GM21723 (cell line): ENCODE measurements around the gene SELPLG.
A peak's percentile ranks its signal among the peaks of the same experiment; 100 is the strongest.
"Not testable (repeated sequence)": the region's sequence is repeated elsewhere in the genome, so short reads cannot be mapped to it uniquely, and the experiment has no call there.

Experiments
- ATAC-seq: cut with Tn5 transposase; IDR thresholded peaks from one replicate; pipeline ENCODE4 v1.9.1; 2021; ENCODE audit warnings: mild to moderate bottlenecking, moderate library complexity; ENCODE audit not compliant: unreplicated experiment

SELPLG gene

GRCh38 chr12:108640802-108641445, 7.2 kb upstream of the SELPLG start:
- no peak for ATAC-seq

- ATAC-seq: no peak
Observed at GRCh38 chr12:108638997-108639822, 5.5 kb upstream of the SELPLG start.

- ATAC-seq: no peak
Observed at GRCh38 chr12:108638141-108638827, 4.6 kb upstream of the SELPLG start.

GRCh38 chr12:108637222-108637971, 3.7 kb upstream of the SELPLG start:
- no peak for ATAC-seq

GRCh38 chr12:108635997-108636808, 2.5 kb upstream of the SELPLG start:
- no peak for ATAC-seq

- peak; percentile 58 for ATAC-seq
Observed at GRCh38 chr12:108635201-108635996, 1.7 kb upstream of the SELPLG start.

- no peak for ATAC-seq
Observed at GRCh38 chr12:108634341-108634751, 652 bp upstream of the SELPLG start.

GRCh38 chr12:108633081-108633533, 587 bp downstream of the SELPLG start:
- ATAC-seq: no peak

- not testable (repeated sequence) for ATAC-seq
Observed at GRCh38 chr12:108631261-108631660, 2.4 kb downstream of the SELPLG start.

- no peak for ATAC-seq
Observed at GRCh38 chr12:108630481-108631207, 3.0 kb downstream of the SELPLG start.

GRCh38 chr12:108629824-108630476, 3.7 kb downstream of the SELPLG start:
- no peak for ATAC-seq

- no peak for ATAC-seq
Observed at GRCh38 chr12:108629151-108629550, 4.5 kb downstream of the SELPLG start.

- ATAC-seq: no peak
Observed at GRCh38 chr12:108627134-108627920, 6.4 kb downstream of the SELPLG start.

GRCh38 chr12:108625228-108625627, 8.5 kb downstream of the SELPLG start:
- ATAC-seq: no peak

- ATAC-seq: no peak
Observed at GRCh38 chr12:108623577-108623976, 10.1 kb downstream of the SELPLG start.

- ATAC-seq: no peak
Observed at GRCh38 chr12:108622921-108623514, 10.7 kb downstream of the SELPLG start.

GRCh38 chr12:108622421-108622820, 11.3 kb downstream of the SELPLG start:
- ATAC-seq: no peak
